Stimulated activated CD8-positive, alpha-beta memory T cell treated with anti-CD3 and anti-CD28 coated beads, Interleukin-2, amount 100 ng/mL, for 48 hours (primary cell): Measurements from ENCODE around the gene HERC6.
"Not testable (repeated sequence)": the region's sequence is repeated elsewhere in the genome, so short reads cannot be mapped to it uniquely, and the experiment has no call there.

Experiments
- DNase-seq, 2 donors: peaks; one replicate each; pipeline ENCODE4 v3.0.0-alpha.2; 2020; ENCODE audit warnings: low read depth in 2 of 2

HERC6 gene

GRCh38 chr4:88446124-88446523, 67.5 kb downstream of the HERC6 start:
- DNase-seq, result no peak

- DNase-seq, result no peak
Observed at GRCh38 chr4:88447371-88448095, 68.9 kb downstream of the HERC6 start.

- not testable (repeated sequence) for DNase-seq
Observed at GRCh38 chr4:88448211-88448765, 69.6 kb downstream of the HERC6 start.

- no peak for DNase-seq
Observed at GRCh38 chr4:88448889-88449288, 70.2 kb downstream of the HERC6 start.

- DNase-seq, result no peak
Observed at GRCh38 chr4:88449290-88449689, 70.6 kb downstream of the HERC6 start.

- no peak for DNase-seq
Observed at GRCh38 chr4:88451205-88451604, 72.6 kb downstream of the HERC6 start.

- no peak for DNase-seq
Observed at GRCh38 chr4:88452912-88453311, 74.3 kb downstream of the HERC6 start.

- DNase-seq, result peak; percentile 70 to 73
Observed at GRCh38 chr4:88456670-88457306, 78.1 kb downstream of the HERC6 start, which contains the start of gene HERC5. Gene HERC5 (plus strand): TSS chr4:88457119. CDS start chr4:88457270, 151 bp downstream.

- DNase-seq, result peak; percentile 13 to 32
Observed at GRCh38 chr4:88457307-88458103, 78.9 kb downstream of the HERC6 start.

- DNase-seq, result no peak
Observed at GRCh38 chr4:88458104-88458740, 79.6 kb downstream of the HERC6 start.

- no peak for DNase-seq
Observed at GRCh38 chr4:88465653-88466192, 87.1 kb downstream of the HERC6 start.

GRCh38 chr4:88467392-88467791, 88.7 kb downstream of the HERC6 start:
- DNase-seq, result no peak

GRCh38 chr4:88477229-88477860, 98.7 kb downstream of the HERC6 start:
- no peak for DNase-seq

GRCh38 chr4:88478247-88478646, 99.6 kb downstream of the HERC6 start:
- DNase-seq, result no peak

GRCh38 chr4:88481537-88481936, 102.9 kb downstream of the HERC6 start:
- DNase-seq, result no peak

- DNase-seq, result no peak
Observed at GRCh38 chr4:88489100-88489761, 110.6 kb downstream of the HERC6 start.
